ENCODE results near the gene HMCN2.

- TF ChIP-seq, protein P1, sequence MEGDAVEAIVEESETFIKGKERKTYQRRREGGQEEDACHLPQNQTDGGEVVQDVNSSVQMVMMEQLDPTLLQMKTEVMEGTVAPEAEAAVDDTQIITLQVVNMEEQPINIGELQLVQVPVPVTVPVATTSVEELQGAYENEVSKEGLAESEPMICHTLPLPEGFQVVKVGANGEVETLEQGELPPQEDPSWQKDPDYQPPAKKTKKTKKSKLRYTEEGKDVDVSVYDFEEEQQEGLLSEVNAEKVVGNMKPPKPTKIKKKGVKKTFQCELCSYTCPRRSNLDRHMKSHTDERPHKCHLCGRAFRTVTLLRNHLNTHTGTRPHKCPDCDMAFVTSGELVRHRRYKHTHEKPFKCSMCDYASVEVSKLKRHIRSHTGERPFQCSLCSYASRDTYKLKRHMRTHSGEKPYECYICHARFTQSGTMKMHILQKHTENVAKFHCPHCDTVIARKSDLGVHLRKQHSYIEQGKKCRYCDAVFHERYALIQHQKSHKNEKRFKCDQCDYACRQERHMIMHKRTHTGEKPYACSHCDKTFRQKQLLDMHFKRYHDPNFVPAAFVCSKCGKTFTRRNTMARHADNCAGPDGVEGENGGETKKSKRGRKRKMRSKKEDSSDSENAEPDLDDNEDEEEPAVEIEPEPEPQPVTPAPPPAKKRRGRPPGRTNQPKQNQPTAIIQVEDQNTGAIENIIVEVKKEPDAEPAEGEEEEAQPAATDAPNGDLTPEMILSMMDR (IDR thresholded peaks at IDR 0.05) = no peak
- TF ChIP-seq FOXJ3 (CRISPR knock-in tag; IDR thresholded peaks at IDR 0.05; ENCODE audit: borderline replicate concordance) (no peak), USF2 (CRISPR knock-in tag; IDR thresholded peaks at IDR 0.05) (no peak)
- TF ChIP-seq, protein P2, sequence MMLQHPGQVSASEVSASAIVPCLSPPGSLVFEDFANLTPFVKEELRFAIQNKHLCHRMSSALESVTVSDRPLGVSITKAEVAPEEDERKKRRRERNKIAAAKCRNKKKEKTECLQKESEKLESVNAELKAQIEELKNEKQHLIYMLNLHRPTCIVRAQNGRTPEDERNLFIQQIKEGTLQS (CRISPR knock-in tag; conservative IDR thresholded peaks at IDR 0.05) = no peak
Measured at GRCh38 chr9:130304116-130304515, 38.6 kb downstream of the HMCN2 start.

Data from WTC11 (cell line).